Measurements from ENCODE around the gene STK32C. TPM values are rescaled to one million over a fixed set of nuclear protein-coding genes. Genes with fewer than 3 reads are reported as not detected.
"Not testable (repeated sequence)": the region's sequence is repeated elsewhere in the genome, so short reads cannot be mapped to it uniquely, and the experiment has no call there.

The STK32C gene
- total and polyA plus RNA-seq, 2 of the 4 experiments (the other 2 are of a cell fraction): 5.0 to 8.3 TPM

GRCh38 chr10:132159302-132160230, 148.2 kb downstream of the STK32C start:
- H3K36me3 ChIP-seq (ENCODE audit: control insufficient read depth, insufficient read depth, low read length); intact Hi-C loops (cut with micrococcal nuclease); H3K27ac ChIP-seq (ENCODE audit: insufficient read depth, low read length); H2BK15ac ChIP-seq (ENCODE audit: low read depth, low read length); H4K5ac ChIP-seq (ENCODE audit: low read depth, low read length); H3K79me1 ChIP-seq (ENCODE audit: low read depth in 1 of 2, low read length in 2 of 2); H3K4ac ChIP-seq (ENCODE audit: low read depth, low read length); H3K9me1 ChIP-seq (ENCODE audit: insufficient read depth, low read length); H4K91ac ChIP-seq (ENCODE audit: insufficient read depth, low read depth, low read length); DNase-seq; BruUV-seq (replicated peaks); H2AK9ac ChIP-seq (replicated peaks; ENCODE audit: low read depth, low read length, poor library complexity); H3K4me2 ChIP-seq (ENCODE audit: low read depth, low read length); H2BK20ac ChIP-seq (ENCODE audit: low read depth, low read length); H2AK5ac ChIP-seq (ENCODE audit: low read depth, low read length); H2BK120ac ChIP-seq (ENCODE audit: low read depth, low read length); H3K27me3 ChIP-seq (ENCODE audit: control insufficient read depth, insufficient read depth, low read length); H3K56ac ChIP-seq (ENCODE audit: extremely low read depth, insufficient read depth, low read length); H3K23ac ChIP-seq (ENCODE audit: low read depth, low read length); H4K20me1 ChIP-seq (ENCODE audit: insufficient read depth, low read length); ATAC-seq (ENCODE audit: low read depth); in situ Hi-C loops (cut with MboI; ENCODE audit: low sequenced_read_pairs); H4K8ac ChIP-seq (ENCODE audit: low read depth in 2 of 2, low read length in 2 of 2); H3K9ac ChIP-seq (ENCODE audit: low read depth, low read length); H3K4me3 ChIP-seq (ENCODE audit: insufficient read depth, low read depth, low read length); H2AFZ ChIP-seq (replicated peaks; ENCODE audit: low read length, poor library complexity); CTCF ChIA-PET; H3K14ac ChIP-seq (replicated peaks; ENCODE audit: low read depth, low read length); POLR2A ChIA-PET (ENCODE audit: unreplicated experiment); H2BK5ac ChIP-seq (ENCODE audit: low read depth, low read length, poor library complexity, severe bottlenecking); H3K9me3 ChIP-seq (ENCODE audit: control insufficient read depth, insufficient read depth, low read length); H3K18ac ChIP-seq (ENCODE audit: low read depth, low read length); H3K4me1 ChIP-seq (ENCODE audit: control insufficient read depth, insufficient read depth, low read length); dilution Hi-C loops (cut with HindIII; ENCODE audit: low sequenced_read_pairs, unreplicated experiment): not testable (repeated sequence)
- no CpG with 5 or more reads among the region's 7 CpGs for WGBS, 2 experiments (ENCODE audit: extremely low coverage in 2 of 2, insufficient read length in 1 of 2)
